ENCODE measurements around the gene TMEM200A.
"Not testable (repeated sequence)": the region's sequence is repeated elsewhere in the genome, so short reads cannot be mapped to it uniquely, and the experiment has no call there.

Gene TMEM200A

DNA sequence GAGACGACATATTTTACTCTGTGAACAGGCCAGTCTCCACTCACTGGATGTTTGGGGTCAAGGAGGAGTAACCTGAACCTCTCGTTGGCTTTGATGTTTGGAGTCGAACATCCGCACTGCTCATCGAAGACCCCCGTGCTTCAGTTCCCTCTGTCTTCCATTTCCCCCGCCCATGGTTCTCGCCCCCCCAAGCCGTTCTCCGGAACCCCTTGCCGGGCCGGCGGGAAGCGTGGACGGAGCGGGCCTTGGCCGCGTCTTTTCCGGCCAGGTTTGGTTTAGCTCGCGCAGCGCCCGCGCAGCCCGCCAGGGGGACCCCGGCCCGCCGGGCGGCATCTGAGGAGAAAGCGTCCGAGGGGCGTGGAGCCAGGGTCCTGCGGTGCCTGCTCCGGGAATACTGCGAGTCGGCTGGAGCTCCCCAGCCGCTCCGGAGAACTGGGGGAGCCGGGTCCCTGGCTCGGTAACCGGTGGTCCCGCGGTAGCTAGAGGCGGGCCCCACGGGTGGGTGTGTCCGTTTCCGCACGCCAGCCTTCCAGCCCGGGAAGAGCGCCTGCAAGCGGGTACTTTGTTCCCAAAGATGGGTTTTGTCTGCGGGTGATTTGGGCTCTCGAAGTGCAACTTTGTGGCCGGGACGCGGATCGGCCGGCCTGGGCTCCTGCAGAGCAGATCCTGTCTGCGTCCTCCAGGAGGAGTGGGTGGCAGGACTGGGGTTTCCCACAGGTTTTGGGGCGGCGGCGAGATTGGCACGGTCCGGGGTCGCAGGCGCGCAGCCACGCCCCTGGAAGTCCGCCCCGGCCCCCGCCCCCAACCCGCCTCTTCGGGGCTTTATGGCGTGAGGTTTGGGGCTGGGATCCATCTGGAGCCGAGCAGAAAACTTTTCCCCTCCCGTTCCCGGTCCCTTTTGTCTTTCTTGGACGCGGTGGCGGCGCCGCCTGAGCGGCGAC is at the start of gene TMEM200A:
TSS of gene TMEM200A (plus strand) at position 852 of the 941 bp plus-strand sequence. CDS start 74,406 bp downstream, outside the sequence.
- DNase-seq (ENCODE audit: low read depth in 2 of 3, low spot score in 1 of 3): peak in 2 of 3 donors; percentile 33 to 46

GRCh38 chr6:130320908-130321307 is 44.9 kb upstream of the TMEM200A start:
- DNase-seq (ENCODE audit: low read depth in 2 of 3, low spot score in 1 of 3): no peak

DNA sequence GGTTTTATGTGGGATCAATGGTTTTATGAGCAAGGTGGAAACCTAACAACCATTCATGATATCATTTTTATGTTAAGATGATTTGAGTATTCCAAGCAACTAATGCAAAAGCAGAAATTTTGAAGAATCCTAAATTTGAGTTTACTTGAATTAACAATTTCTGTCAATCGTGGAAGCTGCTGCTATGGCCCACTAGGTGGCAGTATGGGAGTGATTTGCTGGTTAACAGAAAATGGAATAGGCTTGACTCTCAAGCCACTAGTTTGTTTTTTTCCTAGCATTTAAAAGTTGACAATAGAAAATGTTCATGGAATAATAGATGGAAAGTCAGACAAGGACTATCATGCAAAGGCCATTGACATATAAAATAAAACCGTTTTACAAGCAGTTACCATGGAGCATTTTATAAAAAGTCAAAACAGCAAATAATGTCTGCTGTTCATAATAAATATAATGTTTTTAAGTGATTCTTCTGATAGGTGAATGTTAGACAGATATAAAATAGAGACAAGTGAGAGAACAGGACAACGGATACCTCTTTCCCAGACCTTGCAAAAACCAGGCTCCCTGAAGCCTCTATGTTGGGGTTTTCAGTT is 43.0 kb upstream of the TMEM200A start:
- peak; percentile 9 to 55 (median 17) for DNase-seq (ENCODE audit: low read depth in 2 of 3, low spot score in 1 of 3)

DNA sequence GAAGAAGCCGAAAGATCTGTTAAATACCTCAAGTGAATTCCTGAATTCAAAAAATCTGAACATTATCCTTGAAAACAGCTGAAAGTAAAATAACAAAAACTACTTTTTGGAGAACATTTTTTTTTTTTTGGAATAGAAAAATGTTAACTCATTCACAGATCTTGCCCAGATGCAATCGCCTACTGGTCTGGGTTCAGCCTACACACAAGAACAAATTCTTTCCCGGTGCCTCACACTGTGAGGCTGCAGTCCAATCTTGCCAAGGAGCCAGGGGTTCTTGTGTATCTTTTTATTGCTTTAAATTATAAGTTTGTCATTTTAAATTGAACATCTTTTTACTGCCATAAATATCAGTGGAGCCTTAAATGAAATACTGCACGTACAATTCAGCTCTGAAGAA is 41.2 kb upstream of the TMEM200A start:
- DNase-seq (ENCODE audit: low read depth in 2 of 3, low spot score in 1 of 3): no peak

DNA sequence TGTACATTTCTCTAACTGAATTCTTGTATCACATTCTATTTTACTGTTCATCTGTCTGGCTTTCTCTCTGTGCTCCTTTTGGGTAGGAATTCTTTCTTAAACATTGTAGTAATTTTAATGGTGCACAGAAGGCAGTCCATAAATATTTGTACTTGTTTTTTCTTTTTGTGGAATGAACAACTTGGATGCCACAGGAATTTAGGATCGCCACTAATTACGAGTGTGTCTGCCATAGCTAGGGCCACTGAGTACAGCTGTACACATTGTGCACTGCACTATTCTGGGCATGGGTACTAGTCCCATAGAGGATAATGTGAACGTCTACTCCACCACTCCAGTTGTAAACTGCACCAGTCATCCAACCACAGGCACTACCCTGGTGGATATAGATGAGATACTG is 39.3 kb upstream of the TMEM200A start:
- no peak for DNase-seq (ENCODE audit: low read depth in 2 of 3, low spot score in 1 of 3)

DNA sequence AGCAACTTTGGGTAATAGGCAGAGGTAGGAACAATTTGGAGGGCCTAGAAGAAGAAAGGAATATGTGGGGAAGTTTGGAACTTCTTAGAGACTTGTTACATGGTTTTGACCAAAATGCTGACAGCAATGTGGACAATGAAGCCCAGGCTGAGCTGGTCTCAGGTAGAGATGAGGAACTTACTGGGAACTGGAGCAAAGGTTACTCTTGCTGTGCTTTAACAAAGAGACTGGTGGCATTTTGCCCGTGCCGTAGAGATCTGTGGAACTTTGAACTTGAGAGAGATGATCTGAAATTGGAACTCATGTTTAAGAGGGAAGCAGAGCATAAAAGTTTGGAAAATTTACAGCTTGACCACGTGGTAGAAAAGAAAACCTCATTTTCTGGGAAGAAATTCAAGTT is 28.3 kb upstream of the TMEM200A start:
- DNase-seq (ENCODE audit: low read depth in 2 of 3, low spot score in 1 of 3): no peak

DNA sequence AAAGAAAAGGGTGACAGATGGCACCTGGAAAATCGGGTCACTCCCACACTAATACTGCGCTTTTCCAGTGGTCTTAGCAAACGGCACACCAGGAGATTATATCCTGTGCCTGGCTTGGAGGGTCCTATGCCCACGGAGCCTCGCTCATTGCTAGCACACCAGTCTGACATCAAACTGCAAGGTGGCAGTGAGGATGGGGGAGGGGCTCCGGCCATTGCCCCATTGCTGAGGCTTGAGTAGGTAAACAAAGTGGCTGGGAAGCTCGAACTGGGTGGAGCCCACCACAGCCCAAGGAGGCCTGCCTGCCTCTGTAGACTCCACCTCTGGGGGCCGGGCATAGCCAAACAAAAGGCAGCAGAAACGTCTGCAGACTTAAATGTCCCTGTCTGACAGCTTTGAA is 19.5 kb upstream of the TMEM200A start:
- not testable (repeated sequence) for DNase-seq (ENCODE audit: low read depth in 2 of 3, low spot score in 1 of 3)

- DNase-seq (ENCODE audit: low read depth in 2 of 3, low spot score in 1 of 3): no peak
Observed at GRCh38 chr6:130354322-130354721, 11.5 kb upstream of the TMEM200A start.

GRCh38 chr6:130355572-130355971 is 10.2 kb upstream of the TMEM200A start:
- no peak for DNase-seq (ENCODE audit: low read depth in 2 of 3, low spot score in 1 of 3)

DNA sequence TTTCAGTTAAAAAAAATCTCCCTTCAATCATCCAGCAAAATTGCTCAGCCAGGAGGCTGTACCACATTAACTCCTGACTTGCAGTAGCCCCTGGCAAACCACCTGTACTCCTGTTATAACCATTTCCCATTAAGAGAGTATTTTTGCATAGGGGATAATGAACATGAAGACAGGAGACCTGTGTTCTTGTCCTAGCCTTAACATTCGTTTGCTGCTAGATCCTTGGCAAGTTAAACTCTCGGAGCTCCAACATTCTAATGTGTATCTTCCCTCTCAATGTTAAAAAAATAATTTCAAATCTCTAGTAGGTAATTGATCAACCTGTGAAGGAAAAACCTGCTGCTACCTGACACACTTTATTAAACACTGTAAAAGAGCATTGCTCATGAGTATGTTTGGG is 8.4 kb upstream of the TMEM200A start:
- DNase-seq (ENCODE audit: low read depth in 2 of 3, low spot score in 1 of 3): no peak

- DNase-seq (ENCODE audit: low read depth in 2 of 3, low spot score in 1 of 3): no peak
Observed at GRCh38 chr6:130359736-130360135, 6.1 kb upstream of the TMEM200A start.

DNA sequence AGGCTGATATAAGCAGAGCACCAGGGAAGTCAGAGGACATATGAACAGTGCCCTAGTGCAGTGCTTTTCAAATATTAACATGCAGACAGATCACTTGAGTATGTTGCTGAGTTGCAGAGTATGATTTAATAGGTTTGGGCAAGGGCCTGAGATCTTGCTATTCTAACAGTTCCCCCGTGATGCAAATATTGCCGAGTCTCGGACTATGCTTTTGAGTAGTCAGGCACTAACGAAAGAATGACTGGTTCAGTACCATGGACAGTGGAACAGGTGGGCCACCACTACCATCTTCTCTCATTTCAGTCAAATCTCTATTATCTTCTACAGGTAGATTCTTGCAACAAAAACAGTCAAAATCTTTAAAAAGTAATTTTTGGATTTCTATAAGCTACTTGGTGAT is 3.7 kb upstream of the TMEM200A start:
- DNase-seq (ENCODE audit: low read depth in 2 of 3, low spot score in 1 of 3): no peak

GRCh38 chr6:130364224-130364780 is 1.5 kb upstream of the TMEM200A start:
- no peak for DNase-seq (ENCODE audit: low read depth in 2 of 3, low spot score in 1 of 3)

GRCh38 chr6:130366107-130367005 is 539 bp downstream of the TMEM200A start:
- DNase-seq (ENCODE audit: low read depth in 2 of 3, low spot score in 1 of 3): peak in 2 of 3 donors; percentile 15 to 16

GRCh38 chr6:130367767-130368166 is 1.9 kb downstream of the TMEM200A start:
- no peak for DNase-seq (ENCODE audit: low read depth in 2 of 3, low spot score in 1 of 3)

- no peak for DNase-seq (ENCODE audit: low read depth in 2 of 3, low spot score in 1 of 3)
Observed at GRCh38 chr6:130368576-130368975, 2.8 kb downstream of the TMEM200A start.

- no peak for DNase-seq (ENCODE audit: low read depth in 2 of 3, low spot score in 1 of 3)
Observed at GRCh38 chr6:130369831-130370230, 4.0 kb downstream of the TMEM200A start.

GRCh38 chr6:130371921-130372420 is 6.2 kb downstream of the TMEM200A start:
- no peak for DNase-seq (ENCODE audit: low read depth in 2 of 3, low spot score in 1 of 3)

- DNase-seq (ENCODE audit: low read depth in 2 of 3, low spot score in 1 of 3): no peak
Observed at GRCh38 chr6:130372786-130373185, 7.0 kb downstream of the TMEM200A start.

DNA sequence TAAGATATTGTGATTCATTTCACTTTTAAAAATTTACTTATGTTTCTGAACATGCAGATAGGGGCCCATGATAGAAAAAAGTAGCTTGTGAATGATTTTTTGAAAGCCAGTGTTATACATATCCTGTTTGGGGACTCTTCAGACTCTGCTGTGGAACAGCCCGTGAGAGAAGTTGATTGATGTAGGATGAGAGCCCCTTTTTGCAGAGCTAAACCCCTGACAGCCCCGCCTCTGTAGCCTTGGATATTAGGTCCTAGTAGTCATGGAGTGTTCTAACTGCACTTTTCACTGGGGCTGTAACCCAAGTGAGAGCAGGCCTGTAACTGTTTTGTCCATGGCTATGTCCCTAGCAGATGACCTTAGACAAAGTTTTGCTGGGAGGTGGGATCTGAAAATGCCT is 8.2 kb downstream of the TMEM200A start:
- no peak for DNase-seq (ENCODE audit: low read depth in 2 of 3, low spot score in 1 of 3)

DNA sequence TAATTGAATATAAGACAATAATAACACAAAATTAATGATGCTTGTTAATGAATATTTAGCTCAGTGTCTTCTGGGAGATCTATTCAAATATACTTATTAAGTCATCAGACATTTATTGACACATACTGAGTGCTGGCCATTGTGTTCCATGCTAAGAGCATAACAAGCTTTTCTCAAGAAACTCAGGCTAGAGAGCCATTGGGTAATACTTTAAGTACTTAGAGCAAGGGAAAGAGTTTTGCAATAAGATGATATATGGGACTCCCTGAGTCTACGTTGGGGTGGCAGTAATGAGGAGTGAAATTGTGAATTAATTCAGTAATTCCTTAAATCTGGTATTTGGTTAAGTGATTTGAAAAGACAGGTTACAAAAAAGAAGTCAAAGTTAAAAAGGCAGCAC is 11.1 kb downstream of the TMEM200A start:
- DNase-seq (ENCODE audit: low read depth in 2 of 3, low spot score in 1 of 3): no peak
